Activated naive CD8-positive, alpha-beta T cell treated with anti-CD3 and anti-CD28 coated beads, Interleukin-2, amount 50 U/mL, for 16 hours (primary cell): ENCODE results near the gene ASPG.

Experiments used
- DNase-seq: peaks from one replicate; pipeline ENCODE4 v3.0.0-alpha.2; 2020; ENCODE audit warnings: low read depth, low spot score

ASPG gene

GRCh38 chr14:104093366-104094055, 8.0 kb downstream of the ASPG start:
- no peak for DNase-seq

- DNase-seq: no peak
Measured at GRCh38 chr14:104094056-104094708, 8.7 kb downstream of the ASPG start.

DNA sequence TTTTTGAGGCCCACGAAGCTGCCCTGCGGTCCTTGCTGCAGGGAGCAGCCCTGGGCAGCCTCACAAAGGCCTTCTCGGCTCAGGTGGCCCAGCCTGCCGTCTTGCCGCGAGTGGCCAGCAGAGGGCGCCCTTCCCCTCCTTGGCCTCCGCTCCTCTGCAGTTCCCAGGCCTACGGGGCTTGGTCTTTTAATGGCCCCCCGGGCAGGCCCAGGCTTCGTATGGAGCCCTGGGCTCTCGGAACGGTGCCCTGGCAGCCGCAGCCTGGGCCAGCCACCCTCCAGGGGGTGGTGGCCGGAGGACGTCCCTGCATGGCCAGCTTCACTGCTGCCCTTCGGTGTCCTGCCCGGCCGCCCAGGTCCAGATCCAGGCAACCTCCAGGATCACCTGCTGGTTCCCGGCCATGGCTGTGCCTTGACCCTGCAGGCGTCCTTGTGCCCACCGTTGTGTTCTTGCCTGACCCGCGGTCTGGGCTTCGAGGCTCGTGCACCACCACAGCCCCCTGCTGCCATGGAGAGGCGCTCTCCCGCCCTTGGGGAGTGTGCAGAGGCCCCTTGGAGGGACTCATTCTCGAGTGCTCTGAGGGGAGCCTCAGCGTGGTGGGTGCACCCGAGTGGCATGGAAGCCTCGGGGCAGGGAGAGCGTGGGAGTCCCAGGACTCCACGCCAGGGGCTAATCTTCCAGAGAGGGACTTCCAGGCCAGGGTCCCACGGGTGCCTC, 9.4 kb downstream of the ASPG start:
- peak; percentile 43 for DNase-seq

GRCh38 chr14:104095426-104096310, 10.2 kb downstream of the ASPG start:
- no peak for DNase-seq

- DNase-seq: no peak
Measured at GRCh38 chr14:104096318-104096717, 10.8 kb downstream of the ASPG start.

GRCh38 chr14:104096751-104097700, 11.5 kb downstream of the ASPG start:
- no peak for DNase-seq

- no peak for DNase-seq
Measured at GRCh38 chr14:104098272-104099095, 13.0 kb downstream of the ASPG start.

DNA sequence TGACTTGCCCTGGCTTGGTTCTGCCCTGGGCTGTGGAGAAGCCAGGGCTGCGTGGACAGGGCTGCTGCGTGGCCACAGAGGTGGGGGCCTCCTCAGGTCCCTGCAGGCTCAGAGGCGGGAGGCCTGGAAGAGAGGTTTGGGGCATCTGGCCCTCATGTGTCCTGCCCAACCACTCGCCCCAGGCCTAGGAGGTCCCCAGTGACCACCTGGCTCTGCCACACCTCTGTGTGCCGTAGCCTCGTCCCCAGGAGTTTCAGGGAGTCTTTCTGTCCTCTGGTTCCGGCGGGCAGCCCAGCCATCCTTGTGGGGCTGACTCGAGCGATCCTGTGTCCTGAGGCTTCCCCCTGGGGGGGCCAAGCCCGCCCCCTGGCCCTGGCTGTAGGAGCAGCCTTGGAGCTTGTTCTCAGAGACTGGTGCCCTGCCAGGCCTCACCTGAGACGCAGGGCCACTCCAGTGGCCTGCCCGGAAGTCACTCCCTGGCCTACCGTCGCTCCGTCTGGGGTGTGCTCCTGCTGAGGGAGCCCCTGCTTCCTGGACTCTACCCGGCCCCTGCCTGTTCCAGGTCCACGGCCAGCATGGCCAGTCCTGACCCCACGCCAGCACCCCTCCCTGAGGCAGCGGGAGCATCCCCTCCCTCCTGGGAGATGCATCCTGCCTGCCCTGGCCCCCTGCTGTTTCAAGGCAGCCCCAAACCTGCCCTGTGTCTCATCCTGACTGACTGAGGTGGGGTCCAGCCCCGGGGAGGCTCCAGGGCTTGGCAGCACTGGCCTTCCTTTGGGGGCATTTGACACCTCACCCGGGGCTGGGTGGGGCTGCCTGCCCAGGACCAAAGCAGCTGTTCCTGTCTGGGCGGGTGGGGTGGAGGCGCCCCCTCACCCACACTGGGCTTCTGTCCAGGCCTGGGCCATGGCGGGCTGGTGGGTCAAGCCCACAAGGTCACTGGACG, 13.9 kb downstream of the ASPG start:
- no peak for DNase-seq

DNA sequence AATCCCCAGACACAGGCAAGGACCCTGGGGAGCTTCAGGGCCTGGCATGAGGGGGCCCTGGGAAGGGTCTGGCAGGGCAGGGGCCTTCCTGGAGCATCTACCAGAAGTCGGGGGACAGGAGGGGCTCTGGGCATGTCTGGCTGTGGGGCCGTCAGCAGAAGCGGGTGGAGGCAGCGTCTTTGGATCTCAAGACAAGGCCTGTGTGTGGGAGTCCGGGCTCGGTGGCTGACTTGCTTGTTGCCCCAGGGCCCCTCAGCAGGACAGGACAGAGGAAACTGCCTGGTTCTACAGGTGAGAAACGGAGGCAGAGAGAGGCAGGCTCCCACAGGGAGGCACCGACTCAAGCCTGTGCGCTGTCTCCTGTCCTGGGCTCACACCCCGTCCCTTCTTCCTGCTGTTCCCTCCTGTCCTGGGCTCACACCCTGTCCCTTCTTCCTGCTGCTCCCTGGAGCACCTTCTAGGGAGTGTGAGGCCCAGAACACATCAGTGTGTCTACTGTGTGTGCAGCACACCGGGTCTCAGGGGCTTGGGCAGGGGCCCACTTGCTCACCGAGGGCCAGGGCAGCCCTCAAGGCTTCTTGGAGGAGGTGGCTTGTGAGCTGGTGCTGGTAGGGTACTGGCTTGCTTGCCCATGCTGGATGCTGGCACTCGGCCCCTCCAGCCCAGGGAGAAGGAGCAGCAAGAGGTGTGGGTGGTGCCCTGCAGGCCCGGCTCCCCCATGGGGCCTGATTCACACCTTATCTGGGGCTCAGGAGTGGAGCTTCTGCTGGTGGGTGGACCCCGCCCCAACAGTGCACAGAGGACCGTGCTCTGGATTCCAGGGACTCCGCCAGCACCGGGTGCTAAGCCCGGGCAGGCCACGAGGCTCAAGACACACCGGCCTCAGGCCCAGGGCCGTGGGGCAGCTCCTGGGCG, 14.9 kb downstream of the ASPG start:
- DNase-seq: no peak

DNA sequence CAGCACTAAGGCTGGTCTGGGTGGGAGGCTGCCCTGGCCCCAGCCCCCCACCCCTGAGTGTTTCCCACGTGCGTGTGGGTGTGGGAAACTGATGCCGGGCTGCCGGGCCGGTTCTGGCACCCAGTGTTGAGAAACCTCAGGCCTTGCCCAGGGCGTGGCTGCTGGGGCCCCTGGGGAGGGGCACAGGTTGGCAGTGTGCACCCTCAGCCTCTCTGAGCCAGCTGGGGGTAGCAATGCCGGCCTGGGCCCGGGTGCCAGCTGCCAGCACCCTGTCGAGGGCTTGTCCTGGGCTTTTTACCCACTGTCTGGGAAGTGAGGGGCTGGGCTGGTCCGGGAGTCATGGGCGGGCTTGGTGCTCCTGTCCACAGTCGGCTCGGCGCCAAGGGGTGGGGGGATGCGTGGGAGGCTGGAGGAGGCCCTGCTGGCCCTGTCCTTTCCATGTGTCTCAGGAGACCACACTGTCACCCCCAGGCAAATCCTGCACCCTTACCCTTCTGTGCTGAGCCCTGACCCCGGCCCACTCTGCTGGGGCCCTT, 15.7 kb downstream of the ASPG start:
- DNase-seq: no peak

DNA sequence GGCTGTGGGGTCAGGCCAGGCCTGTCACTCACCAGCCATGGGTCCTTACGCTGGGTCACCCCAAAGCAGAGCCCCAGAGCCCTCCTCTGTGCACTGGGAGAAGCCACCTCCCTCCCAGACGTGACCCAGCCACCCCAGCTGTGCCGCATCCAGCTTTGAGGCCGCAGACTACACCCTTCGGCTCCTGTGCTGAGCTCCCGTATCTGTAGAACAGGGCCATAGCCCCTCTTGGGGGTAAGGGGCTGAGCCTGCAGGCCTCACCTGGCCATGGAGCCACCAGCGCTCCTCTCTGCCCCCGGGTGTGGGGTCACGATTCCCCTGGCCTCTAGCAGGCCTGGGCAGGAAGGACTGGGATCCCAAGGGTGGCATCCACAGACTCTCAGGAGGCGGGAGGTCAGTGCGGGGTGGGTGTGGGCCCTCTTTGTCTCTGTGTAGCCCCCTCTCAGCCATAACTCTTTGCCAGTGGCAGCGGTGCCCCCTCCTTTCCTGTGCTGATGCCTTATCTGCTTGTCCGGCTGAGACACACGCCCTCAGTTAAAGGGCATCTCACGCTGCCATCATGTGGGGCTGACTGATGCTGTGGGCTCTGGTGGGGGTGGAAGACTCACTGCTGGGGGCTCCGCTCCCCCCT, 16.3 kb downstream of the ASPG start:
- DNase-seq: no peak

DNA sequence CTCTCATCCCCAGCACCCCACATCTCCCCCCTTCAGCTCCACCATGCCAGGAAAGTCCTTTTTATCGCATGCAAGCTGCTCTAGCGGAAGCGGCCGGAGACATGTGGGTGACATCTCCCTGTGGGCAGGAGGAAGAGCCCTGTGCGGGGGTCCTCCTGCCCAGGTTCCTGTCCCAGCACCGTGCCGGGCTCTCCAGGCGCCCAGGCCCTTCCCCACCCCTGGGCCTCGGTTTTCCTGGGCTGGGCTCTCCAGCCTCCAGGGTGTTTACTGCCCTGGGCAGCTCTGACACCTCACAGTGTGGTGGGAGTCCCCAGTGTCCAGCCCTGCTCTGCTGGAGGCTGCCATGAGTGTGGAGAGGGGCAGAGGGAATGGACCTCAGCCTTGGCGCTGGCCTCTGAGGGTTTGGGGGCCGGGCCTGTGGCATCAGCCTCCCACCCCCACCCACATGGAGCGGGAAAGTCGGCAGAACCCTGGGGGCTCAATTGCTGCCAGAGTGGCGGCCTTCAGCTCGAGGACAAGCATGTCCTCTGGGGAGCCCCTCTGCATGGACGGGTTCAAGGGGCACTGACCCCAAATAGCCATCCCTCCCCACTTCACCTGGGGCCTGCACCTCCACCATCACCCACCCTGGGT, 16.9 kb downstream of the ASPG start:
- DNase-seq: no peak

DNA sequence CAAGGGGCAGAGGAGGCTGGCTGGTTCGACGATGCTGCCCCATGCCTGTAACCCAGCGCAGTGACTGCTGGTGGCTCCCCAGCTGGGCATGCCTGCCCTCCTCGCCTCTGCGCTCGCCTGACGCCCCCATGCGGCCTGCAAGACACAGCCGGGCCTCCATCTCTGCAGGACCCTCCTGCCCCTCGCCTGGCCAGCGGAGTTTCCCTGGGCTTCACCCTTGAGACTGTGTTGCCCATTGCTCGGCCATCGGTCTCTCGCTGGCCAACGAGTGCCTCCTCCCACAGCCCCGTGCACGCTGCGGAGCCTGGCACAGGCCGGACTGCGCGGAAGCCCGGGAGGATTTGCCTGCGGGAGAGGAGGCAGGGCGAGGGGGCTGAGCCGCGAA, 17.6 kb downstream of the ASPG start:
- no peak for DNase-seq

GRCh38 chr14:104103446-104104075, 18.1 kb downstream of the ASPG start:
- no peak for DNase-seq

- no peak for DNase-seq
Measured at GRCh38 chr14:104104076-104104901, 18.8 kb downstream of the ASPG start.
